ENCODE data around the gene YAP1.
A peak's percentile ranks its signal among the peaks of the same experiment; 100 is the strongest.

Gene YAP1

DNA sequence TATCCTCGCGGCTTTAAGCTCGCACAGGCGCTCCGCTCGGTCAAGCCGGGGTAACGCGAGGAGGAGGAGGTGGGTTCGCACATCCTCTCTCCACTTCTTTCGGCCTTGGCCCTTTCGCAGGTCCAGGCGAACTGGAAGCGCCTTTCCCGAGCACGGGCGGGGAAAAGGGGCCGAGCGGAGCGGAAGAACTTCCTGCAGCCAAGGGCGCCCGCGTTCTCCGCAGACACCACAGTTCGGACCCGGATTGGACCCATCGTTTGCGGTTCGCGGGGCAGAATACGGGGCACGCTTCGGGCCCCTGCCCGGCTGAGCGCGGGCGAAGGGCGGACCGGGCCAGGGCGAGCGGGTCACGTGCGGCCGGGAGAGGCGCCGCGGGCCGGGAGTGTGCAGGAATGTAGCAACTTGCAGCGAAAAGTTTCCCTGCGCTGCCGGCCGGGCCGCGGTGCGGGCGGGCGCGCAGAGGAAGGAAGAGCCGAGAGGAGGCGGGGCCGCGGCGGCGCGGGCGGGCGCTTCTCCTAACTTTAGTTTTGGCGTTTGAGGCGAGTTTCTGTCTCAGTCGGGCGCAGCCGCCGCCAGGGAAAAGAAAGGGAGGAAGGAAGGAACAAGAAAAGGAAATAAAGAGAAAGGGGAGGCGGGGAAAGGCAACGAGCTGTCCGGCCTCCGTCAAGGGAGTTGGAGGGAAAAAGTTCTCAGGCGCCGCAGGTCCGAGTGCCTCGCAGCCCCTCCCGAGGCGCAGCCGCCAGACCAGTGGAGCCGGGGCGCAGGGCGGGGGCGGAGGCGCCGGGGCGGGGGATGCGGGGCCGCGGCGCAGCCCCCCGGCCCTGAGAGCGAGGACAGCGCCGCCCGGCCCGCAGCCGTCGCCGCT lies at the start of gene YAP1:
TSS of gene YAP1 (plus strand) at position 552 of the 865 bp plus-strand sequence. CDS start 402 bp downstream, outside the sequence.
- DNase-seq: peak; percentile 61

DNA sequence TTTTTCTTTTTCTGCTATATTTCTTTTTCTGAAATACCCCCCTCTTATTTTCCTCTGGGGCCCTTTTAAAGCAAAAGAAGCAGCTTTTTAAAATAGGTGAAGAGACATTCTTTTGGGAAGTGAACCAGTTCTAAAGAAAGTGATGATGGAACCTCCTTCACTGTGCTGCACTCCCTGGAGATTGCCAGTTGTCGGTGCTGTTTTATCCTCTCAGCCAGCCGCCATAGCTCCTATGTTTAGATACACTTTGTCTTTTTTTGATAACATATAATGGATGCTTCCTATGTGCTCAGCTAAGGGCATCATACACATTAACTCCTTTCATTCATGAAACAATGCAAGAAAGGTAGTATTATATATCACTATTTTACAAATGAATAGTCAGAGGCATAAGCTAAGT lies 49.0 kb upstream of the YAP1 start:
- no peak for DNase-seq

DNA sequence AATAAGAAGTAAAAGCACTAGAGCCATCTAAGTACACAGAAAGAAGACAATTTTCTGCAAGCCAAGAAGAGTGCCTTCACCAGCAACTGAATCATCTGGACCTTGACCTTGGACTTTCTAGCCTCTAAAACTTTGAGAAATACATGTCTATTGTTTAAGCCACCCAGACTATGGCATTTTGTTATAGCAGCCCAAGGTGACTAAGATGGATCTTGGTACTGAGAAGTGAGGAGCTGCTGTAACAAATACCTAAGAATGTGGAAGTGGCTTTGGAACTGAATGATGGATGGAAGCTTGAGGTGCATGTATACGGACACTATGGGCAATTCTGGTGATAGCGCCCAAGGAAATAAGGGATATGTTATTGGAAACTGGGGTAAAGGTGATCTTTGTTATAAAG lies 48.1 kb upstream of the YAP1 start:
- DNase-seq: no peak

DNA sequence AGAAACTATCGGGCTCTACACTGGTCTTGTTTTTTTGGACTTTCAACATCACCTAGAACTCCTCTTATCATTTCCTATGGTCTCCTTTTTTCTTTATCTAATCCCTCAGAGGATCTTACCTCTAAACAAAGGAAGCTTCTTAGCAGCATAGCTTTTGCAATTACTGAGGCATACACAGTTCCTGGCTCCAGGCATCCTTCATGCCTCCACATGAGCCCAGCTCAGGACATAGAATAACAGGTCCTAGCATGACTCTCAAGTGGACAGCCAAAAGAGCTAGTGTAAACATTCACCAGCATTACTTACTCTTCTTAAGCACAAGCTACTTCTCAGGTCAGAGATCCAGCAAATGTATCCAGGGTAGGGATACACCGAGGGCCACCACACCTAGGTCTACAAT lies 45.9 kb upstream of the YAP1 start:
- DNase-seq: no peak

DNA sequence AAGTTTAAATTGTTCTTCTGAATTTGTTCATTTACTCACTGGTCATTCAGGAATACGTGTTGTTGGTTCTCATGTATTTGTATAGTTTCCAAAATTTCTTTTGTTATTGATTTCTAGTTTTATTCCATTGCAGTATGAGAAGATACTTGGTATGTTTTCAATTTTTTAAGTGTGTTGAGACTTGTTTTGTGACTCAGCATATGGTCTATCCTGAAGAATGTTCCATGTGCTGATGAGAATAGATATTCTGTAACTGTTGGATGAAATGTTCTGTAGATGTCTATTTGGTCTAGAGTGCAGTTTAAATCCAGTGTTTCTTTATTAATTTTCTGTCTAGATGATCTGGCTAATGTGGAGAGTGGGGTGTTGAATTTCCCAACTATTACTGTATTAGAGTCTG lies 39.5 kb upstream of the YAP1 start:
- DNase-seq: no peak

DNA sequence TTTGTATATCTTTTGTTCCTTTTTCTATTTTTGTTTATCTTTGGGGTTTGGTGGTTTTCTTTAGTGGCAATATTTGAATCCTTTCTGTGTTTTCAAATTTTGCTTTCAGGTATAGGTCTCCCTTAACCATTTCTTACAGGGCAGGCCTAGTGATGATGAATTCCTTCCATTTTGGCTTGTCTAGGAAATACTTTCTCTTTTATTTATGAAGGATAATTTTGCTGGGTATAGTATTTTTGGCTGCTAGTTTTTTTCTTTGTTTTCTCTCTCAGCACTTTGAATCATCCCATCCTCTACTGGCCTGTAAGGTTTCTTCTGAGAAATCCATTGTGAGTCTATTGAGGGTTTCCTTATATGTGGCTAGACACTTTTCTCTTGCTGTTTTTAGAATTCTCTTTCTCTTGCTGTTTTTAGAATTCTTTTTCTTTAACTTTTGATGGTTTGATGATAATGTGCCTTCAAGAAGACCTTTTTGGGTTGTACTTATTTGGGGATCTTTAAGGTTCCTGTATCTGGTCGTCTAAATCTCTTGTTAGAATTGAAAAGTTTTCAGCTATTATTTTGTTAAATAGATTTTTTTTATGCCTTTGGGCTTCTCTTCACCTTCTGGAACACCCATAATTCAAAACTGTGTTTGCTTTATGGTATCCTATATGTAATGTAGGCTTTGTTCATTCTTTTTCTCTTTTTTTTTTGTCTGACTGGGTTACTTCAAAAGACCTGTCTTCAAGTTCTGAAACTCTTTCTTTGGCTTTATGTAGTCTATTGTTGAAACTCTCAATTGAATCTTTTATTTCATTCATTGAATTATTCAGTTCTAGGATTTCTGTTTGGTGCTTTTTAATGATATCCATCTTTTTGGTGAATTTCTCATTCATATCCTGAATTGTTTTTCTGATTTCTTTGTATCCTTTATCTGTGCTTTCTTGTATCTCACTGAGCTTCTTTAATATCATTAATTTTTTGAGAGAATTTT lies 38.5 kb upstream of the YAP1 start:
- no peak for DNase-seq

DNA sequence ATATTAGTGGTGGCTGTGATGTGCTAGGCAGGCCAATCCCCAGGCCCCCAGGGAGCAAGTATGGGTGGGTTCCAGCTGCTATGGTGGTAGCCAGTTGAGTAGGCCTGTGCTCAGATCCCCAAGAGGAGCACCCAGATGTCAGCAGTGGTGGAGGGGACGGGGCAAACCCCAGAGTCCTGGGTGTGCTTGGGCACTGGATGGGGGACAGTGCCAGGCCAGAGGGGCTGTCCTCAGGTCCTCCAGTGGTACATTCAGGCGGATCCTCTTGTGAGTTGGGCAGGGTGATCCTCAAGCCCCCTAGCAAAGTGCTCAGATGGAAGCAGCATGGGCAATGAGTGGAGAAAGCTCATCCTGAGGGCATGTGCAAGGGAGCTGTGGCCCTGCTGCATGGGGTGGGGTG lies 37.0 kb upstream of the YAP1 start:
- DNase-seq: no peak

DNA sequence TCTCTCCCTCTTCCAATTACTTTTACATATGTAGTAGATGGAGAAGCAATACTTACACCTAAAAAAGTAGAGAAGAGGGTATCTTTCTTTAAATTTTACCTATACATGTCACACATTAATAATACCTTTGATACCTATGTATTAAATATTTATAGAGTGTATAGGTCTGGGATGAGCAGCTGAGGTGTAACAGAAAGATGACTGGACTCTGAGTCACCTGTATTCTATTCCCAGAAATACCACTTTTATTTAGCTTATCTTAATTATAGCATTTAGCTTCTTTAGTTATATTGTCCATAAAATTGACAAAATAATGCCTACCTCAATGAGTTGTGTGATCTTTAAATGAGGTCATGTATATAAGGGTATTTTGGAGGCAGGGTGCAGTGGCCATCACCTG lies 30.6 kb upstream of the YAP1 start:
- no peak for DNase-seq

DNA sequence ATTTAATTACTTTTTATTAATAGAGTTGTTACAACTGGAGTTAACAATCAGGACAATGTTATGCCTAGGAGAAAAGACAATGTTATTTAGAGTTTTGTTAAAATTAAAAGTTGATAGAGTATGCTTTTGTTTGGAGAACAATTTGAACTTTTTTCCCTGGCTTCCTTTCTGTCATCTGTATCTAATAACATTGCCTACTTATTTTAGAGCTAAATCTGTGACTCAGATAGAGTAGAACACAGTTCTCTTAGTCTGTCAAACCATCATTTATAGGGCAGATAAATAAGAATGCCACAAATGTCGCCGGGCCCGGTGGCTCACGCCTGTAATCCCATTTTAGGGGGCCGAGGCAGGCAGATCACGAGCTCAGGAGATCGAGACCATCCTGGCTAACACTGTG lies 28.9 kb upstream of the YAP1 start:
- no peak for DNase-seq

DNA sequence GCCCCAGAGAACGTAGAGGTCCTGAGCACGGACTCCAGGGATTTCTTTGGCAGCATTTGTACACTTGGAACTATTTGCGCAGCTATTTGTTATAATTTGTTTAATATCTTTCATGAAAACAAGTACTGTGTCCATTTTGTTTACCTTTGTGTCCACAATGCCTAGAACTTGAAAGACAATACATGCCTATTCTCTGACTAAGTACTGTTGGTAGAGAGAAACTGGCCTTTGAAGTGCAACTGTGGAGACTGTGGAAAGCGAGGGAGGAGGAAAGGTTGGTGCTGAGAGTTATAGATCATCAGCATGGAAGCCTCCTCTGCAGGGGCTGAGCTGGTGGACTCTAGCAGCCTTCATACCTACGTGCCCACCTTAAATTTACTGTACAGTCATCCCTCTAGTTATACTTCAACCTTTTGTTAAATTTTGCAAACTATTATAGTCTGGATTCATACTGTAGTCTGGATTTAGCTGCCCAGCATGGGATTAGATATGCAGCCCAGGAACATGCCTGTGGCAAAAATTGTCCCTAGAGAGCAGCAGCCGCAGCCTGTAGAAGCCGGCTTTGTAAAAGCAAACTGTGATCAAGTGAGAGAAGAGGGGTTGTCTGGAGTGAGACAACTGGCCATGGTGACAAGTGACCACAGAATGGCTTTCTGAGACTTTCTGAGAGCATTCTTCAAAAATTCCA lies 24.2 kb upstream of the YAP1 start:
- no peak for DNase-seq

DNA sequence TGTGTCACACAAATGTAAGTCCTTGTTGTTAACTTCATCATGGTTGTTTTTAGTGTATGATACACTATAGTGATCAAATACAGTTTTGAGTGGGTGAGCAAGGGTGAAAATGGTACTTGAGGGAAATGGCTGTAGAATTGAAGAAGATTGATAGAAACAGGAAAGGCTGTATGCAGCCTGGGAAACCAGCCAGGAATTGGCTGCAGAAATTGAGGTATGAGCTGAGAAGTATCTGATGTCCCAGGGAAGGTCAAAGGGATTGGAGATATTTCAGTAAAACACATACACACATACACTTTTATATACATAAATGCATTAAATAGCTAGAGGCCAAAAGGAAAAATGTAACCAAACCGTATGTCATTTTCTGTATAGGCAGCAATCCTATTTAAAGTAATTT lies 13.1 kb upstream of the YAP1 start:
- DNase-seq: no peak

DNA sequence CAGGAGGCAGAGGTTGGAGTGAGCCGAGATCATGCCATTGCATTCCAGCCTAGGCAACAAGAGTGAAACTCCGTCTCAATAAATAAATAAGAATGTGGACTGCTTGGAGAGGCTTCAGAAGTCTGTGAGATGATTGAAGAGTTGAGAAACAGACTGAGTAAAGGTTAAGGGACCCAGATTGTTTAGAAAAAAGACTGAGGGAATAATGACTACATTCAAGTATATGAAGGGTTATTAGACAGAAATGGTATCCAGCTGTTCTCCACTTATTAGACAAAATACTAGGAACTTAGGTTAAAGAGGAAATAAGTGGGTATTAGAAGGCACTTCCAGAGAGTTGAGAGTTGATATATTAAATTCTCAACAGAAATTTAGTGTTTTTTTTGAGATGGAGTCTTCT lies 10.5 kb upstream of the YAP1 start:
- DNase-seq: no peak

DNA sequence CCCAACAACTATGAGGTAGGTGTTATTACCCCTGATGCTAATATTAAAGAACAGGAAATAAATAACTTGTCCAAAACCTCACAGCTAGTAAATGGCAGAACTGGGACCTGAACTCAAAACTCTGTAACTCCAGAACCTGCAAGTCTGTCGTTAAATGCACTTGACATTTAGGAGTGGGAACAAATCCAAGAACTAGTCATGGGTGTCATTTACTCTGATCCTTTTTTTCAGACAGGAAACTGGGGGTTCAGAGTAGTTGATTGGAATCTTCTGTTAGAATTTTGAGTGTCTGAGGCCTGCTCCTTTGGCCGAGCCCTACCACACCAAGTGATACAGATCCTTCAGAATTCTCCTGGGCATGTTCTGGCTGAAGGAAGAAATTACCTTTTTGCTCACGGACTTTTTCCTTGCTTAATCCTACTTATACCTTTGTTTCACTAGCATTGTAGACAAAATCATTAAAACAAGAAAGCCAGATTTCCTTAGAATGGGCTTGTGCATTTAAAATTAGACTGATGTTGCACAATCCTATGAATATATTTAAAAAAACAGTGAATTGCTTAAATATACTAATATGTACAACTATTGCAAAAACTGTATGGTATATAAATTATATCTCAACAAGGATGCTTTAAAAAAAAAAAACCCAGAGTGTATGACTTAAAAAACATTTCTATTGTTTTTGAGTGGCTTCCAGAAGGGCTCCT lies 1.4 kb upstream of the YAP1 start:
- no peak for DNase-seq

DNA sequence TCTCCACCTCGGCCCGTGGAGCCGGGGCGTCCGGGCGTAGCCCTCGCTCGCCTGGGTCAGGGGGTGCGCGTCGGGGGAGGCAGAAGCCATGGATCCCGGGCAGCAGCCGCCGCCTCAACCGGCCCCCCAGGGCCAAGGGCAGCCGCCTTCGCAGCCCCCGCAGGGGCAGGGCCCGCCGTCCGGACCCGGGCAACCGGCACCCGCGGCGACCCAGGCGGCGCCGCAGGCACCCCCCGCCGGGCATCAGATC lies 439 bp downstream of the YAP1 start:
- no peak for DNase-seq

DNA sequence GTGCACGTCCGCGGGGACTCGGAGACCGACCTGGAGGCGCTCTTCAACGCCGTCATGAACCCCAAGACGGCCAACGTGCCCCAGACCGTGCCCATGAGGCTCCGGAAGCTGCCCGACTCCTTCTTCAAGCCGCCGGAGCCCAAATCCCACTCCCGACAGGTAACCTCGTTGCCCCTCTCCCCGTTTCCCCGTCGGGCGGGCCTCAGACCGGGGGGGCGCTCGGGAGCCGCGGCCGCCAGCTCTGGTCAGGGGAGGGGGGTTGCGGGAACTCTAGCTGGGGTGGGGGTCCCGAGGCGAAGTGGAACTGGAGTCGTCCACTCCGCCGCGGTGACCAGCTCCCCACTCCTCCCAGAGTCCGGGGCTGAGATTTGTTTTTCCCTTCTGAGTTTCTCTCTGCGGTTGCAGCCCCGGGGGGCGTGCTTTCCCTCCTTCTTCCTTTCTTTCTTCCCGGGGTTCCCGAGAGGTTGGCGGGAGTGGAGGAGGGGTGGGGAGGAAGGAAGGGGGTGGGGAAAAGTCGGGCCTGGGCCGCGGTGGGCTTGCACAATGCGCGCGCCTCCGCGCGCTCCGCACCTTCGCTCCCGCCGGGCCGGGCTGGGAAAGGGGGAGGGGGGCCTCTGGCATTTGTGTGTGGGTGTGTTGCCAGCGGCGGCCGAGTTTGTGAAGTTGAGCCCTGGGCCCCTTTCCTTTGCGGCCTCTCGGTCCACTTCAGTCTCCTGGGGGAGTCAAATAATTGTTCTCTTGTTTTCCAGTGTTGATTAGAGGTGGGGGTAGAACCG lies 952 bp downstream of the YAP1 start:
- DNase-seq: no peak

DNA sequence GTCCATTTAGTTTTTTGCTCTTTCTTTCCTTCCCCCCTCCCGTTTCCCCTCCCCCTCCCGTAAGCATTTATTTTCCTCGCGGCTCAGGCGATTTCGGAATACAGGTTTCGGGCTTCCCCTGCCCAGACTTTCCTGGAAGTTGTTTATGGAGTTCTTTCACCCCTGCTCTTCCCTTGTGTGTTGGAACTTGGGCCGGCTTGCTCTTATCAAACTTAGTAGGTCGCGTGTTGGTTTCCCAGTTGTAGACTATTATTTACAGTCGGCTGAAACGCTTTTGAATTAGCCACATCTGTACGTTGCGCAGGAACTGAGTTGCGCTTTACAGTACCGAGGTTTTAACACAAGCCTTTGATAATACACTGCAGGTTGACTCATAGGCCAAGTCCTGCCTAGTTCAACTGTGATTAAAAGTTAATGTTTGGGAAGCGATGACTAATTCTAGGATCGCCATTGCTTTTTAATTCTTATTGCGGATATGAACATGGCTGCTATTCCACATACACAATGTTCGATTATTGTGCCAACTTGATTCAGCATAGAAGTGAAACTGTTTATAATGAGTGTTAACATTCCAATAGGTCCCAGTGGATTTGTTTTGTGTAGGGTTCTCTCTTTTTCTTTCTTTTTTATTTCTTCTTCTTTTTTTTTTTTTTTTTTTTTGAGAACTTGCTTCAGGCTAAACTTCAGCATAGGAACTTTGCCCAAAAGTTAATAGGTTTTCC lies 1.7 kb downstream of the YAP1 start:
- peak; percentile 35 for DNase-seq

DNA sequence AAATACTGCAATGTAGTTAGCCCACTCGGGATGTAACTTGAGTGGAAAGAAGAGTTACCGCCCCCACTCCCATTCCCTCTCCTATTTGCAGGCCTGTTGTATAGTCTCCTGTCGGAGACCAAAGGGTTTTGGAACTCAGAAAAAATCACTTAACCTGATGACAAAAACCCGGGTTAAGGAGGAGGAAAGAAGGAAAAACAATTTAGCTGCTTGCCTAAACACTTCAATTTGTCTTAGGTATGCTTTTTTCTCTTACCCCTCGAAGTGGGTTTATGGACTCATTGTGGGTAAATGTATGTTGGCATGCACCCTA lies 2.2 kb downstream of the YAP1 start:
- no peak for DNase-seq

DNA sequence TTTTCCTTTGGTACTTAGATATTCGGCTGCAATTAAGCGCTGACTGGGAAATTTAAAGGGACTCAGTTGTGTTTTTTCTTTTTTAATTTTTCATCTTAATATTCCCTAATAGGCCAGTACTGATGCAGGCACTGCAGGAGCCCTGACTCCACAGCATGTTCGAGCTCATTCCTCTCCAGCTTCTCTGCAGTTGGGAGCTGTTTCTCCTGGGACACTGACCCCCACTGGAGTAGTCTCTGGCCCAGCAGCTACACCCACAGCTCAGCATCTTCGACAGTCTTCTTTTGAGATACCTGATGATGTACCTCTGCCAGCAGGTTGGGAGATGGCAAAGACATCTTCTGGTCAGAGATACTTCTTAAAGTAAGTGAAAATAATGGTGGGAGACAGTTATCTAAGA lies 3.8 kb downstream of the YAP1 start:
- DNase-seq: no peak

DNA sequence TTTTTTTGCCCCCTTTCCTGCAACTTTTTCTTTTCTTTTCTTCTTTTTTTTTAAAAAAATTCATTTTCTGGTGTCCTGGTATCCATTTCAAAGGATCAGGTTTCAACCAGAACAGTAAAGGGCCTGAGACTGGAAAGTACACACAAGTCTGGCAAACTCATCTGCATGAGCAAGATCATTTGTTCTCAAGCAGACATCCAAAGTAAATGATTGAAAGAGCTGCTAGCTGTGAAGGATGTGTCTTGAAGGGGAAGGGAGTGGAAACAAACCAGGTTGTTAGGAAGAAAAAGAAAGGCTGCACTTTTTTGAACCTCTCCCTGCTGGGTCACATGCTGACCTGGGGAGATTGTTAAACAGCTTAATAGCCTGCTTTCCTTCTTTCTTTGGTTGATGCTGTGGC lies 5.3 kb downstream of the YAP1 start:
- no peak for DNase-seq

DNA sequence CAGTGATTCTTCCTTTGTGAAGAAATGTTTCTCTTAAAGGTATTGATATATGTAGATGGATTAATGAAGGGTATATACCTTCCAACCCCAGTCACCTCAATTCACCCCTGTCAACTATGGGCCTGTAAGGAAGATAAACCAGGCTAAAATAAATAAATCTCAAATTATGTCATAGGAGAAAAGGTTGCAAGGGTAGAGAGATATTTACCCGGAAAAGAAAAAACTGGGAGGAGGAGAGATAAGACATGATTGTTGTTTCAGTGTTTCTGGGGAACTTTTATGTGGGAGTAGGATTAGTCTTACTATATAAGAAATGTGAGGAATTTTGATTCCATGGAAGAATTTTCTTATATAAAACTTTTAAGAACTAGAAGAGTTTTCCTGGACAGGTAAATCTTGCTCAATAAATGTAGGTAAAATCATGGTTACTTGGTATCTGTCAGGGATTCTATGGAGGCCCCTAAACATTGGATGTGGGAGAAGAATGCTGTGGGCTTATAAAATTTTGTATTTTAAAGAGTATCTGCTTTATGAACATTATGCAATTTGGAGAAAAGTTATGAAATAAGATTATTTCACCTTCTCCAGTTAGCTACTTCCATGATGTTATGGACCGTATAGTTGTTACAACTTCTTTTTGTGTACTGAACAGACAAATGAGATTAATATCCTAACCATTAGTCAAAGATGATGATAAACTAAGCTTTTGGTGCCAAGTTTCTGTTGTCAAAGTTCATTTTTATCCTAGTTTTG lies 6.4 kb downstream of the YAP1 start:
- DNase-seq: no peak
